HEK293 (cell line): ENCODE results near the gene DOCK1.

Experiments
- CTCF ChIA-PET: fragments of 350-600 bp; formaldehyde crosslinking; extraction: SDS; loops from one replicate; lab custom pipeline; 2021; ENCODE audit warnings: antibody characterized with exemption; lab: Yijun Ruan, JAX
- POLR2A ChIA-PET: fragments of 300-600 bp; formaldehyde crosslinking; extraction: SDS; loops from one replicate; lab custom pipeline; 2020; ENCODE audit warnings: antibody characterized with exemption, inconsistent platforms; lab: Yijun Ruan, JAX
- H3K27ac ChIP-seq: fragments of 200-500 bp; sonication (Bioruptor generic); 2 replicates; pipeline ENCODE4 v1.5.1; 2014; ENCODE audit warnings: low read depth, low read length, control low read depth, inconsistent platforms; ENCODE audit errors: extremely low read depth
- H3K36me3 ChIP-seq, 2 experiments: fragments of 200-500 bp in 1 of 2; sonication (Bioruptor generic) in 1 of 2; 1 replicate in 1 of 2; 2 replicates in 1 of 2; pipeline ENCODE4 v1.5.1; 2014 to 2017; ENCODE audit warnings: inconsistent platforms in 2 of 2, low read length in 2 of 2; ENCODE audit not compliant: control insufficient read depth in 2 of 2, insufficient read depth in 1 of 2
- H3K4me1 ChIP-seq: fragments of 200-500 bp; sonication (Bioruptor generic); 2 replicates; pipeline ENCODE4 v1.5.1; 2014; ENCODE audit warnings: mild to moderate bottlenecking, low read length, inconsistent platforms; ENCODE audit not compliant: control insufficient read depth, insufficient read depth
- H3K4me3 ChIP-seq: 2 replicates; pipeline ENCODE4 v1.5.1; 2011; ENCODE audit warnings: low read depth, mild to moderate bottlenecking, control low read depth, low read length, moderate library complexity
- H3K9me3 ChIP-seq: fragments of 200-500 bp; sonication (Bioruptor generic); 2 replicates; pipeline ENCODE4 v1.5.1; 2014; ENCODE audit warnings: low read depth, low read length, inconsistent platforms; ENCODE audit not compliant: control insufficient read depth, insufficient read depth
- HOXA7 ChIP-seq: sonication (generic); formaldehyde crosslinking; IDR thresholded peaks from 2 replicates; pipeline ENCODE4 v1.8.1; 2022; ENCODE audit warnings: missing genetic modification reagents, borderline replicate concordance
- KLF7 ChIP-seq: fragments of 450-650 bp; formaldehyde crosslinking; IDR thresholded peaks from 2 replicates; pipeline ENCODE4 v1.5.1; 2016; ENCODE audit warnings: missing biosample characterization, missing genetic modification characterization, borderline replicate concordance
- SCRT2 ChIP-seq: fragments of 450-650 bp; formaldehyde crosslinking; IDR thresholded peaks from 2 replicates; pipeline ENCODE4 v1.5.1; 2016; ENCODE audit warnings: missing biosample characterization, missing genetic modification characterization
- SP2 ChIP-seq: fragments of 450-650 bp; formaldehyde crosslinking; IDR thresholded peaks from 2 replicates; pipeline ENCODE4 v1.5.1; 2016; ENCODE audit warnings: missing biosample characterization, missing genetic modification characterization
- TRIM28 ChIP-seq: IDR thresholded peaks from 2 replicates; pipeline ENCODE4 v1.6.1; 2011; ENCODE audit warnings: low read length, control low read depth, borderline replicate concordance
- YY2 ChIP-seq: fragments of 450-650 bp; formaldehyde crosslinking; IDR thresholded peaks from 2 replicates; pipeline ENCODE4 v1.5.1; 2016; ENCODE audit warnings: missing biosample characterization, missing genetic modification characterization
- ZBTB44 ChIP-seq: fragments of 450-650 bp; IDR thresholded peaks from 2 replicates; pipeline ENCODE4 v1.5.1; 2018; ENCODE audit warnings: missing biosample characterization, mild to moderate bottlenecking, missing genetic modification characterization
- ZFP3 ChIP-seq: fragments of 450-650 bp; formaldehyde crosslinking; IDR thresholded peaks from 2 replicates; pipeline ENCODE4 v1.5.1; 2016; ENCODE audit warnings: low read depth, missing biosample characterization, missing genetic modification characterization
- ZNF10 ChIP-seq: fragments of 450-650 bp; formaldehyde crosslinking; IDR thresholded peaks from 2 replicates; pipeline ENCODE4 v1.5.1; 2017; ENCODE audit warnings: missing biosample characterization, missing genetic modification characterization
- ZNF155 ChIP-seq: fragments of 450-650 bp; formaldehyde crosslinking; IDR thresholded peaks from 2 replicates; pipeline ENCODE4 v1.5.1; 2016; ENCODE audit warnings: missing biosample characterization, missing genetic modification characterization
- ZNF274 ChIP-seq, 2 experiments: fragments of 200-500 bp in 1 of 2; fragments of 450-650 bp in 1 of 2; sonication (Bioruptor generic) in 1 of 2; formaldehyde crosslinking in 1 of 2; IDR thresholded peaks; 2 replicates each; pipeline versions ENCODE4 v1.5.1 to v1.6.1; 2014 to 2016; ENCODE audit warnings: borderline replicate concordance in 1 of 2, inconsistent platforms in 1 of 2, low read length in 1 of 2, missing biosample characterization in 1 of 2, missing genetic modification characterization in 1 of 2
- ZNF391 ChIP-seq: fragments of 450-650 bp; formaldehyde crosslinking; IDR thresholded peaks from 2 replicates; pipeline ENCODE4 v1.5.1; 2016; ENCODE audit warnings: low read depth, missing biosample characterization, missing genetic modification characterization, borderline replicate concordance
- ZNF48 ChIP-seq: fragments of 450-650 bp; formaldehyde crosslinking; IDR thresholded peaks from 2 replicates; pipeline ENCODE4 v1.5.1; 2016; ENCODE audit warnings: missing biosample characterization, missing genetic modification characterization
- ZNF488 ChIP-seq: fragments of 450-650 bp; formaldehyde crosslinking; IDR thresholded peaks from 2 replicates; pipeline ENCODE4 v1.5.1; 2016; ENCODE audit warnings: missing biosample characterization, missing genetic modification characterization
- ZNF501 ChIP-seq: fragments of 450-650 bp; formaldehyde crosslinking; IDR thresholded peaks from 2 replicates; pipeline ENCODE4 v1.5.1; 2016; ENCODE audit warnings: missing biosample characterization, missing genetic modification characterization
- ZNF514 ChIP-seq: fragments of 450-650 bp; formaldehyde crosslinking; IDR thresholded peaks from 2 replicates; pipeline ENCODE4 v1.5.1; 2016; ENCODE audit warnings: missing biosample characterization, missing genetic modification characterization
- ZNF544 ChIP-seq: fragments of 450-650 bp; formaldehyde crosslinking; IDR thresholded peaks from 2 replicates; pipeline ENCODE4 v1.5.0; 2017; ENCODE audit warnings: missing biosample characterization, missing genetic modification characterization
- ZNF548 ChIP-seq: fragments of 450-650 bp; formaldehyde crosslinking; IDR thresholded peaks from 2 replicates; pipeline ENCODE4 v1.5.1; 2016; ENCODE audit warnings: missing biosample characterization, missing genetic modification characterization
- ZNF585B ChIP-seq: fragments of 450-650 bp; formaldehyde crosslinking; IDR thresholded peaks from 2 replicates; pipeline ENCODE4 v1.5.1; 2016; ENCODE audit warnings: missing biosample characterization, missing genetic modification characterization
- ZNF600 ChIP-seq: fragments of 450-650 bp; formaldehyde crosslinking; IDR thresholded peaks from 2 replicates; pipeline ENCODE4 v1.5.1; 2016; ENCODE audit warnings: missing biosample characterization, missing genetic modification characterization
- ZNF670 ChIP-seq: fragments of 450-650 bp; formaldehyde crosslinking; IDR thresholded peaks from 2 replicates; pipeline ENCODE4 v1.5.1; 2016; ENCODE audit warnings: missing biosample characterization, missing genetic modification characterization, low read depth
- ZNF701 ChIP-seq: fragments of 450-650 bp; formaldehyde crosslinking; IDR thresholded peaks from 2 replicates; pipeline ENCODE4 v1.5.1; 2016; ENCODE audit warnings: missing biosample characterization, missing genetic modification characterization
- TF ChIP-seq, protein P1 (sequence below): fragments of 450-650 bp; formaldehyde crosslinking; IDR thresholded peaks from 2 replicates; pipeline ENCODE4 v1.5.1; 2017; ENCODE audit warnings: missing biosample characterization, missing genetic modification characterization
- TF ChIP-seq, protein P2 (sequence below): fragments of 450-650 bp; formaldehyde crosslinking; IDR thresholded peaks from 2 replicates; pipeline ENCODE4 v1.5.1; 2016; ENCODE audit warnings: missing biosample characterization, missing genetic modification characterization

Gene DOCK1

DNA sequence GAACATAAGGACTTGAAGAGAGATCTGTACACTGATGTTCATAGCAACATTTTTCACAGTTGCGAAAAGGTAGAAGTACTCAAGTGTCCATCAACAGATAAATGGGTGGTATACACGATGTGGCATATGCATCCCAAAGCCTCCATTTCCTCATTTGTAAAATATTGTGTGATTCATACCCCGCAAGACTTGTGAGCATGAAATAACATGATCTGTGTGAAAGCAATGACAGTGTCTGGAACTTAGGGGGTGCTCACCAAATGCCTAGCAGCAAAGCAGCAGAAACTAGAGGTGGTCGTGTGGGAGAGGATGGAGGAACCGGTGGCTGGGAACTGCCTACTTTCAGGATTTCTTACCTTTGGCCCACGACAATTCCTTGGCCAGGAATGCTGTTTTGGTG is 426.5 kb downstream of the DOCK1 start (continued):
- TF ChIP-seq ZNF670: no peak
- no peak for TF ChIP-seq KLF7 (tag by site-specific recombination)

DNA sequence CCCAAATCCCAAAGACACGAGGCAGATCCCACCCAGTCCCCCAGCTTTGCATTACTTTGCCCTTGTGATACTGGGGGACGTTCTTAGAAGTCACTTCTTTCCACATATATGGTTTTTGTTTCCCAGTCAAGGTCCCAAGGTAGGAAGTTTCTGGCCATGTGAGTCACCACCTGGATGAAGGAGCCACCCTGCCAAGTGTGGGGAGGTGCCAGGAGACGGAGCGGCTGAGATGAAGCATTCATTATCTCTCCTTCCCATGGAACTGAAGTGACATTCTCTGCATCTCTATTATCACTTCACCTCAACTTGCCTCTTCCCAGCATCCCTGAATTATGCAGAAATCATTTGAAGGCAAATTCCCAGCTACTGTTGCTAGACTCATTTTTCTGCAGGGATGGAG is 427.4 kb downstream of the DOCK1 start:
- H3K36me3 ChIP-seq: no peaks in the 10 kb centered on the region
- H3K4me1 ChIP-seq: no peaks in the 10 kb centered on the region
- ChIA-PET CTCF (no interaction called here), POLR2A (no interaction called here)
- H3K4me3 ChIP-seq: no peak overlapping the region
- H3K9me3 ChIP-seq: no peaks in the 10 kb centered on the region
- TF ChIP-seq ZNF600 (no peak), TRIM28 (no peak), ZFP3 (tag by site-specific recombination) (no peak), YY2 (tag by site-specific recombination) (no peak), ZNF48 (tag by site-specific recombination) (no peak), ZNF274 (IDR thresholded peaks at IDR 0.05; ENCODE audit: low read length) (no peak), ZNF274 (tag by site-specific recombination; IDR thresholded peaks at IDR 0.05; ENCODE audit: borderline replicate concordance) (no peak), ZNF701 (tag by site-specific recombination) (no peak), ZNF488 (no peak), ZNF548 (tag by site-specific recombination) (no peak), ZNF514 (tag by site-specific recombination) (no peak), HOXA7 (CRISPR knock-in tag) (no peak)
- H3K27ac ChIP-seq: no peak overlapping the region

- no peak overlapping the region for H3K27ac ChIP-seq
- ChIA-PET CTCF (interaction anchor here (0.6 kb wide), 1 partner anchor 94 kb away, joined by 3 read pairs; no protein-coding TSS in a partner anchor), POLR2A (no interaction called here)
Measured at GRCh38 chr10:127337801-127338200, 432.6 kb downstream of the DOCK1 start.

DNA sequence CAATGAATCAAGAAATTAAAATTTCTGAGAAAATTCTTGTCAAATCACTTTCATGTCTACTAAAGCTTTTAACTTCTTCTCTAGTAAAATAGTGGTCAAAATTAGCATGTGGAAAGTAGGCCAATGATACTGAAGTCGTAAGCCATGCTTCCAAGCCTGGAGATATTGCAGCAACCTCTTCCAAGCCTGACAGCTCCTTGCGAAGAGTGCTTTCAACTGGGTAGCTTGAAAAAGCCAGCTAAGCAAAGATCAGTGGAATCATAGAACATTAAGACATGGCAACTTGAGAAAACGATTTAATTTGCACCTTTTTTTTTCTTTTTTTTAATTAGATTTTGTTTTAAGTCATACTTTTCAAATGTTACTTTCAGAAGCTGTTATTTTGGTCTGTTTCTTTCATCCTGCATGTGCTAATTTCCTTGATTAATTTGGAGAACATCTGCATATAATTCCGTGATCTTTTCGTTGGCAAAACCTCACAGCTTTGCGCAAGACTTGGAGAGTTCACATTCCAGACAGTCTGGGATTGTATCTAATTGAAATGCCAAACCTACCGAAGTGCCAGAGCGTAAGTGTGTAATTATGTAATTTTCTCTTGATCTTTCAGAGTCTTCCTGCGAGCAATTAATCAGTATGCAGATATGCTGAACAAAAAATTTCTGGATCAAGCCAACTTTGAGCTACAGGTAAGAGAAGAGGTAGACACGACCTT is 433.3 kb downstream of the DOCK1 start:
- POLR2A ChIA-PET: no interaction called here

More at GRCh38 chr10:127337801-127338200, 432.6 kb downstream of the DOCK1 start:
- Histone ChIP-seq H3K4me3 (no peak overlapping the region), H3K9me3 (no peaks in the 10 kb centered on the region), H3K36me3 (no peaks in the 10 kb centered on the region), H3K4me1 (no peaks in the 10 kb centered on the region)
- no peak for TF ChIP-seq ZNF544 (tag by site-specific recombination)
- TF ChIP-seq ZBTB44 (tag by site-specific recombination): no peak
- no peak for TF ChIP-seq SCRT2 (tag by site-specific recombination)

More for the DNA sequence above, 433.3 kb downstream of the DOCK1 start:
- no peak overlapping the region for H3K4me3 ChIP-seq
- CTCF ChIA-PET: no interaction called here
- H3K4me1 ChIP-seq: no peaks in the 10 kb centered on the region
- no peak for TF ChIP-seq SP2
- no peak for TF ChIP-seq ZNF501 (tag by site-specific recombination)
- TF ChIP-seq ZNF10 (tag by site-specific recombination): no peak
- no peak for TF ChIP-seq ZNF391
- no peak for TF ChIP-seq ZNF155 (tag by site-specific recombination)
- no peak for TF ChIP-seq ZNF585B (tag by site-specific recombination)
- TF ChIP-seq, protein P1, sequence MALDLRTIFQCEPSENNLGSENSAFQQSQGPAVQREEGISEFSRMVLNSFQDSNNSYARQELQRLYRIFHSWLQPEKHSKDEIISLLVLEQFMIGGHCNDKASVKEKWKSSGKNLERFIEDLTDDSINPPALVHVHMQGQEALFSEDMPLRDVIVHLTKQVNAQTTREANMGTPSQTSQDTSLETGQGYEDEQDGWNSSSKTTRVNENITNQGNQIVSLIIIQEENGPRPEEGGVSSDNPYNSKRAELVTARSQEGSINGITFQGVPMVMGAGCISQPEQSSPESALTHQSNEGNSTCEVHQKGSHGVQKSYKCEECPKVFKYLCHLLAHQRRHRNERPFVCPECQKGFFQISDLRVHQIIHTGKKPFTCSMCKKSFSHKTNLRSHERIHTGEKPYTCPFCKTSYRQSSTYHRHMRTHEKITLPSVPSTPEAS (tag by site-specific recombination): no peak
- TF ChIP-seq, protein P2, sequence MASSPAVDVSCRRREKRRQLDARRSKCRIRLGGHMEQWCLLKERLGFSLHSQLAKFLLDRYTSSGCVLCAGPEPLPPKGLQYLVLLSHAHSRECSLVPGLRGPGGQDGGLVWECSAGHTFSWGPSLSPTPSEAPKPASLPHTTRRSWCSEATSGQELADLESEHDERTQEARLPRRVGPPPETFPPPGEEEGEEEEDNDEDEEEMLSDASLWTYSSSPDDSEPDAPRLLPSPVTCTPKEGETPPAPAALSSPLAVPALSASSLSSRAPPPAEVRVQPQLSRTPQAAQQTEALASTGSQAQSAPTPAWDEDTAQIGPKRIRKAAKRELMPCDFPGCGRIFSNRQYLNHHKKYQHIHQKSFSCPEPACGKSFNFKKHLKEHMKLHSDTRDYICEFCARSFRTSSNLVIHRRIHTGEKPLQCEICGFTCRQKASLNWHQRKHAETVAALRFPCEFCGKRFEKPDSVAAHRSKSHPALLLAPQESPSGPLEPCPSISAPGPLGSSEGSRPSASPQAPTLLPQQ (tag by site-specific recombination): no peak
- H3K27ac ChIP-seq: no peak overlapping the region
- no peaks in the 10 kb centered on the region for H3K9me3 ChIP-seq
- H3K36me3 ChIP-seq: no peaks in the 10 kb centered on the region
